GM12874 (cell line): ENCODE data around the gene PARD3.

ENCODE experiments used
- CTCF ChIP-seq: IDR thresholded peaks from 2 replicates; pipeline ENCODE4 v1.5.1; 2011; ENCODE audit warnings: low read depth, mild to moderate bottlenecking, control low read depth, low read length, moderate library complexity; ENCODE audit not compliant: insufficient read depth

PARD3 gene

GRCh38 chr10:34835908-34836508 is 20.9 kb upstream of the PARD3 start:
- TF ChIP-seq CTCF = no peak

- no peak for TF ChIP-seq CTCF
Measured at GRCh38 chr10:34834274-34834673, 19.2 kb upstream of the PARD3 start.

GRCh38 chr10:34830217-34830822 is 15.2 kb upstream of the PARD3 start:
- no peak for TF ChIP-seq CTCF

DNA sequence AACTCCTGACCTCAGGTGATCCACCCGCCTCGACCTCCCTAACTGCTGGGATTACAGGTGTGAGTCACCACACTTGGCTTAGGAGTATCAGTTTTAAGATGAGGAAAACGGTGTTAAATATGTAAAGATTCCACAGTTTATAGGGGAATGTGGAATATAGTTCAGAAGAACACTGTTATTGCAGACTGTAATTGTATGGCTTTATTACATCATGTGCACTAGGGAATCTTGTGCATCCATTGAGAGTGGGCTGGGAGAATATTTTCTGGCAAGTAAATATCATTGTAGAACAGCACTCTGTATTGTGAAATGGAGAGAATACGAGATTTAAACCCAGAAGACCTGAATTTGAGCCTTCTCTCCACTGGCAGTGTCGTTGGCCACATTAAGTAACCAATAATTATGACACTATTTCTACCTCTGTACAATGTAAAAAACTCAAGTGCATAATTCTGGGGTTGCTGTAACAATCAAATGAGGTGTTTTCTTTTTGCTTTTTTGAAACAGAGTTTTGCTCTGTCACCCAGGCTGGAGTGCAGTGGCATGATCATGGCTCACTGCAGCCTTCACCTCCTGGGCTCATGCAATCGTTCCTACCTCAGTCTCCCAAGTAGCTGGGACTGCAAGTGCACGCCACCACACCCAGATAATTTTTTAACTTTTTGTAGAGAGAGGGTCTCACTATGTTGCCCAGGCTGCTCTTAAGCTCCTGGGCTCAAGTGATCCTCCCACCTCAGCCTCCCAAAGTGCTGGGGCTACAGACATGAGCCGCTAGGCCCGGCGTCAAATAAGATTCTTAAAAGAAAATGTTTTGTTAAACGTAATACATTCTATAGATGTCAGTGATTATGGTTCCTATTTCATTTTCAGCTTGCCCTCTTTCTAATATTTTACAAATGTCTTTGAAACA is 12.0 kb upstream of the PARD3 start:
- no peak for TF ChIP-seq CTCF

GRCh38 chr10:34826221-34826620 is 11.1 kb upstream of the PARD3 start:
- peak; percentile 9; the same call in 1 of the 2 replicates for TF ChIP-seq CTCF

DNA sequence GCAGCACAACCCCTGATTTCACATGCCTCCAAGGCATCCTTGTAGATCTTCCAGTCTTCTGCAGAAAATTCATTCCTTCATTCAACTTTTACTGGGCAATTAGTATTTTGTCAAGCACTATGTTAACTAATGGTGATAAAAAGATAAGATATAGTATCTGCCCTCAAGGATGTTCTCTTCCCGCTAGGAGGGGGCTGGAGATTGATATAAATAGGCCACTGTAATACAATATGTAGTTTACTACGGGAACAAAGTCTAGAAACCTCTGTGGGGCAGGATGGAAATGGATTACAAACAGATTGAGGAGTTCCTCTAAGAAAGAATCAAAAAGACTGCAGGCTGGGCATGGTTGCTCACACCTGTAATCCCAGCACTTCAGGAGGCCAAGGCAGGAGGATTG is 10.3 kb upstream of the PARD3 start:
- TF ChIP-seq CTCF = no peak

- TF ChIP-seq CTCF = no peak
Measured at GRCh38 chr10:34824870-34825269, 9.8 kb upstream of the PARD3 start.
